GM19035 (cell line): ENCODE data around the gene NPLOC4.

Experiments used
- ATAC-seq: cut with Tn5 transposase; IDR thresholded peaks from one replicate; pipeline ENCODE4 v1.9.1; 2021; ENCODE audit not compliant: unreplicated experiment

Gene NPLOC4

DNA sequence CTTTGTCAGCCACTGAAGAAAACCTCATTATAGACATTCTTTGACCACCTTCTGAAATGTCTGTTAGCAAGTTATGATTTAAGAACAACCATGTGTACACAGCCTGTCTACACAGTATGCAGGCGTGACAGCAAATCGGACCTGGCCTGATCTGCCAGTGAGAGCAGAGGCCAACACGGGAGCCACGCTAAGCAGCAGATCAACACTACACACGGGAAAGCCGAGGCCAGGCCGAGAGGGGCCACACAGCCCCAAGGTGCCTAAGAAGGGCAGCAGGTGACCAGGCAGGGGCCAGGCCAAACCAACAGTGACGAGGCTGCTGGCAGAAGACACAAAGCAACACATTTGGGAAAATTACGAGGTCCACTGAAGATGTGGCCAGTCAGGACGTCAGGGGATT, 68.5 kb downstream of the NPLOC4 start:
- no peak for ATAC-seq

DNA sequence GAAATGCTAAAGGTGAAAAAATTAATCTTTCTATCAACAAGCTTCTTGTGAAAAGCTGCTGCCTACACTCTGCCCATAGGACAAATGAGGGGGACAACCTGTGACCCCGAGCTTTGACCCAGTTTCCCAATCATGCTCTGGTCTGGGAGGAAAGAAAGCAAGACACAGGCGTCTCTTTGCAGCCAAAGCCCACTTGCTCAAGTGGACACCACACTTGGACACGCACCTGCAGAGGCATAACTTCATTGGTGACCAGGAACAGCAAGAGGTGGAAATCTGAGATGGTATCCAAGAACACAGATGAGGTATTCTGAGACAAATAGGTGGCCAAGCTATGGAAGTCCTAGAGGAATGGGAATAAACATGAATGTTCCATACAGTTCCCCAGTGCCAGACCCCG, 69.7 kb downstream of the NPLOC4 start:
- no peak for ATAC-seq

DNA sequence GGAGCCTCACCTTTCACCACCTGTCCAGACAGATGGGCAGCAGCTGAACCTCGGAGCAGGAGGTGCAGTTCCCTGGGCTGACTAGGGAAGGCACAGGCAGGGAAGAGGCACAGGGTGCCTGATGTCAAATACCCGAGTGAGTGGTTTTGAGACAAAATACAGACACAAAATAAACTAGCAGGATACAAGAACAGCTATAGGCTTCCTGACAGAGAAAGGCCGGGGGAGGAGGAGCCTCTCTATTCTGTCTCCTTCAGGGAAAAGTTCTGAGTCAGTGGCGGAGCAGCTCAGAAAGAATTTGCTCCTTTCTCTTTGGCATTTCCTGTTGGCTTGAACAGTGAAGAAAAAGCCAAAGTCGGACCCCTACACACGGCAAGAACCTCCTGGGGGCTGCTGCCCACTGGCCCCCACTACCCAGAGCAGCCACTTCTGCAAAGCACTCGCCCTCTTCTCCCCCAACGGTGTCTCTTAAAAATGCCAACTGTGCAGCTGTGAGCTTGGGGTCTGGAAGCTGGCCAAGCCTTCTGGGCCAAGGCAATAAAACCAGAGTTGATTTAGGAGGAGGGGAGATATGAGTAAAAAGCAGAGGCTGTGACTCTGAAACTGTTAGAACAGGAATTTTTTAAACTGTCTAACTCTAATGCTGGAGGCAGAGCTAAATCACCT, 70.3 kb downstream of the NPLOC4 start:
- no peak for ATAC-seq

DNA sequence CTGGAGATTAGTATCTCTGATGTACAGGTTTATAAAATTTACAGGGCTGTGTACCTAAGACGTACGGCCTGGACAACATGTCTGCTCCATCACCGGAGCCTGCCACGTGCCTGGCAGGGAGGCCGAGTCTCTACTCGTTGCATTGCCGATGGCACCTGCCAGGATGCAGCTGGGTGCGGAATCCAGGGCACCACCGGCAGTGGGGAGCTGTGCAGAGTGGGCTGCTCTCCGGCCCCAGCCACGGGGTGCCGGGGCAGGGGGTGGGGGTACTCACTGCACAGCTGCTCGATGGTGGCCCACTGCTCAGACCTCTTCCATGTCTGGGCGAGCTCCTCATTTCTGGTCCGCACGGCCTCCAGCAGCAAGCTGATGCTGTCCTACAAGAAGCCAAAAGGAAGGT, 71.7 kb downstream of the NPLOC4 start:
- no peak for ATAC-seq

DNA sequence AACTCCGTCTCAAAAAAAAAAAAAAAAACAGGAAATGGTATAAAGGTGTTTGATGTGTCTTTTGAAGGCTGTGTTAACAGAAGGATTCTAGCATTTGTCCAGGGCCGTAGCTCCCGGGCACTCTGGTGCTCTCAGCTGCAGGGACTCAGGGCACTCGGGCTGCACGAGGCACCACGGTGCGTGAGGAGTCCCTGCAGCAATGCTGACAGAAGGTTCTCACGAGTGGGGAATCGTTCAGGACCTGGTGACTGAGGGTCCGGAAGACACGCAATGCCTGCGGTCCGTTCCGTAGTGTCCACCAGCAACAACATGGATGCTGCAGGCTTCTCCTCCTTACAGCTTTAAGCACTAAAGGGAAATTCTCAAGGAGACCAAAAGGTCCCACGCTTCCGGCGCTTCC, 72.1 kb downstream of the NPLOC4 start:
- ATAC-seq: no peak

DNA sequence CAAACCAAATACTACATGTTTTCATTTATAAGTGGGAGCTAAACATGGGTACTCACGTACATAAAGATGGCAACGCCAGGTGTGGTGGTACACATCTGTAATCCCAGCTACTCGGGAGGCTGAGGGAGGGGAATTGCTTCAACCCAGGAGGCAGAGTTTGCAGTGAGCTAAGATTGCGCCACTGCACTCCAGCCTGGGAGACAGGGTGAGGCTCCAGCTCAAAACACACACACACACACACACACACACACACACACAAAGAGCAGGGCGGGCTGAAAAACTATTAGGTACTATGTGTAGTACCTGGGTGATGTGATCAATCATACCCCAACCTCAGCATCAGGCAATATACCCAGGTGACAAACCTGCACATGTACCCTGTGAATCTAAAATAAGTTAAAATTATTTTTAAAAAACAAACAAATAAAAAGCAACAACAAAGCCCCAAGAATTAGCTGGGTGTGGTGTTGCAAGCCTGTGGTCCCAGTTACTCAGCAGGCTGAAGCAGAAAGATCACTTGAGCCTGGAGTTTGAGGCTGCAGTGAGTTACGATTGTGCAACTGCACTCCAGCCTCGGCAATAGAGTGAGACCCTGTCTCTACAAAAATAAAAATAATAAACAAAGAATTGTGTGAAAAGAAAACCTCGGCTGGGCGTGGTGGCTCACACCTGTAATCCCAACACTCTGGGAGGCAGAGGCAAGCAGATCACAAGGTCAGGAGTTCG, 72.9 kb downstream of the NPLOC4 start:
- no peak for ATAC-seq

DNA sequence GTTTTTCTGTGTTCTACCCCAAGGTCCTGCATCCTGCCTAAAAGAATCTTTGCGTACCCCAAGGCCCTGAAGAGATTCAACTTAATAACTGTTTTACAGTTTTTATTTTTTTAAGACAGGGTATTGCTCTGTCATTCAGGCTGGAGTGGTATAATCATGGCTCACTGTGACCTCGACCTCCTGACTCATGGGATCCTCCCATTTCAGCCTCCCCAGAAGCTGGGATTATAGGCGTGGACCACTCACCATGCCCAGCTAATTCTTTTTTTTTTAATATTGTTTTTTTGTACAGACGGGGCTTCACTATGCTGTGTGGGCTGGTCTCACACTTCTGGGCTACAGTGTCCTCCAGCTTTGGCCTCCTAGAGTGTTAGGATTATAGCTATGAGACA, 75.4 kb downstream of the NPLOC4 start:
- ATAC-seq: no peak

DNA sequence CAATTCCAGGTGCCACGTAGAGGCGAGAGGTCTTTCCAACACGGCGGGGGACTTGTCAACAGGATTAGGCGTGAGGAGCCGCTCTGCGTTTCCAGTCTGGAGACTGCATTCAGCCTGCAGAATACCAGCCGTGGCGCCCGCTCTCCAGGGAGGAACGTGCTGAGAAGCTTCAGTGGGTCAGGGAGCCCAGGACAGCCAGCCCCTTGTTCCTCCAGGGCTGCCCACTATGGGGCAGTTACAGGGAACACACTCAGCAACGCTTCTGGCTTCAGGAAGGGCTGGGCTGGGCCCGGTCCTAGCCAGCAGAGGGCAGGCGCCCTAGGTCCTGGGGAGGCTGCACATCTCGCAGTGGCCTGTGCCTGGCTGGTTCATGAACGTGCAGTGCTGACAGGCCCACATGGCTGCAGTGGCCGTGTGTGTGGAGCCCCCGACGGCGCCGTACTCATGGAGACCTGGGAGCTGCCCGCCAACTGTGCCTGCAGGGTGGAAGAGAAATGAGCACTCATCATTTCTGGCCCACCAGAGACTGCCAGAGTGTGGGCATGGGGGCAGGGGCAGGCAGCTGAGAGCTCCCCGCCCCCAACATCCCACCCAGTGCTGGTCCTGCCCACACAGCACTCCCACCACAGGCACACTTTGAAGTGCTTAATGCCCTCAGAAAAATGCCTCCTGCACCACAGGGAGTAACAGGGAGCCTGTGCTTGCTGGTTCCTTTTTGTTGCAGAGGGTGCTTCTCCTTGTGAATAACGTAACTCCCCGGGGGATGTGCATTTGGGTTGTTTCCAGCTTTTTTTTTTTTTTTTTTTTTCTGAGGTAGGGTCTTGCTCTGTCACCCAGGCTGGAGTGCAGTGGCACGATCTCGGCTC, 77.7 kb downstream of the NPLOC4 start:
- ATAC-seq: no peak

DNA sequence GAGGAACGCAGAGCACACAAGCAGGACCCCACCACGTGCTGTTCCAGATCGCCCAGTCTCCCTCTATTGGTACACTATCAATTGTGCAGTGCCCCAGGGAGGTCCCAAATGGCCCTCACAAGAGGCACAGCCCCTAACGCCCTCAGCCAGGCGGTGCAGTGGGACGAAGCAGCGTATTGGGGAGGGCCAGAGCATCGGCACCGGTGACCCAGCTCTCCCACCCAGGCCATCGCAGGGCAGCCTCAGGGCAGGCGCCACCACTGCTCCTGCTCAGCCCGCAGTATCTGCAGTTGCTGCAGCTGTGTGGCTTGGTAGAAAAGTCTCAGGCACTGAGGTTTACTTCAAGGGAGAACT, 78.8 kb downstream of the NPLOC4 start:
- ATAC-seq: no peak

DNA sequence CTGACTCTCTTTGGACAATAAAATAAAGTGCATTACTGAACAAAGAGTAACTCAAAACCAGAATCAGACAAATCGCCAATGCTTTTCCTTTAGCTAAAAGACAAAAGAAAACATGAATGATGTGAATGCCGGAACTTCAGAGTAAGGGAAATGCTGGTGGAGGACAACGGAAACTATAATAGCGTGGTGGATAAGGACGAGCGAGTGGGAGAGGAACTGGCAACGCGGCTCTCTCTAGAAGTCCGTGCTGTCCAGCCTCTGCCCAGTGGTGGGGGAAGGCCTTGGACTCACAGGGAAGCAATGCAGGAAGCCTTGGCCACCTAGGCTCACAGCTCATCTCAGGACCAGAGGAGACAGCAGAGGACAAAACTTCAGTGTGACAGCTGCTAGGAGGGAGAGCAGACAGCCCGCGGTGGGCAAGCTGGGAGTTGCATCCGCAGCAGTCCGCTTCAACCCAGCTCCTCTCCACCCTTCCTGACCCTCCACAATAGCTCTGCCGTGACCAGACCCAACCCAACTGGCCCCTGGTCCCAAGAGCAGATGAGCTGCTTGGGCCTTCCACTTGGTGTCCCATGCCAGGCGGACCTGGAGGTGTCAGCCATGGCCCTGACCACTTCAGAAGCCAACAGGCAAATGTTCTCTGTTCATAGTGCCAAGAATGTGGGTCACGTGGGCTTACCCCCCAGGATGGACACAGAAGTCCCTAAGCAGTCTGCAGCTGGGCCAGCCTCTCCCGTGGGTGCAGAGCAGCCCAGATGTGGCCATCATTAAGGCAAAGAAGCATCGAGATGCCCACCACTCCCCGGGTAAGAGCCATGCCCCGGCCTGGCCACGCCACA, 79.4 kb downstream of the NPLOC4 start:
- no peak for ATAC-seq

DNA sequence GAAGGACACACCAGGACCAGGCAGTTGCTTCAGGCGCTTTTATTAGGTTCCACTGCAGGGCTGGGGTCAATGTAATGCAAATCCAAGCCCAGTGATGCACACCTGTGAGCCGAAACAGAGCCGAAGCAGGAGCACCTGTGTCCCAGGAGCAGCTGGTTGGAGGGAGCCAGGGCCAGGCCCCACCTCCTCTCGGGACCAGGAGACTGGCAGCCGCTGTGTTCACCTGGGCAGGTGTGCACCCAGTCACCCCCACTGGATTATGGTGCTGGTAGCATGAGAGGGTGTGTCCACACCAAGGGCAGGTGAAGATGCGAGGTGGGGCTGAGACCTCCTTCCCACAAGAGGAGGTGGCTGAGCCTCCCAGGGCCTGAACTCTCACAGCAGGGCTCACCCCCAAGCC, 80.0 kb downstream of the NPLOC4 start:
- ATAC-seq: no peak

DNA sequence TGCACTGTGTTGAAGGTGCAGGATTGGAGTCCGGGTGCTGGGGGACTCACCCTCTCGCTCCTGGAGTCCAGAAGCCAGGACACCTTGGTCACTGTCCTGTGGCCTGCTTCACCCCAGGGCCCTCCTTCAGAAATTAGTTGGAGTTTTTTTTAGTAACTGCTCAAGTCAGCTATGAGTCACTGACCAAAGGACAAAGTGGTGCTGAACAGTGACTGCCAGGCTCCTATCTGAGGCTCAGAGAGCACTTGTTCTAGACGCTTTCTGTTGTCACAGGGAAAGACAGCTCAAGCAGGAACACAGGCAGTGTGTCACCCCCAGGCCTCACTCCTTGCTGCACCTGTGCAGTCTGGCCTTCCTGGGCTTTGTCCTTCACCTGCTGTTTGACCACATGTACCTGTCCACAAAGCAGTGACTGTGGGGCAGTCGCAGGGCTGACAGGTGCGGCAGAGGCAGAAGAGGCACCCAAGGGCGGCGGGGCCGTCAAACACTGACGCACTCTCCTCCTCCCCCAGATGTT, 80.7 kb downstream of the NPLOC4 start:
- ATAC-seq: no peak

DNA sequence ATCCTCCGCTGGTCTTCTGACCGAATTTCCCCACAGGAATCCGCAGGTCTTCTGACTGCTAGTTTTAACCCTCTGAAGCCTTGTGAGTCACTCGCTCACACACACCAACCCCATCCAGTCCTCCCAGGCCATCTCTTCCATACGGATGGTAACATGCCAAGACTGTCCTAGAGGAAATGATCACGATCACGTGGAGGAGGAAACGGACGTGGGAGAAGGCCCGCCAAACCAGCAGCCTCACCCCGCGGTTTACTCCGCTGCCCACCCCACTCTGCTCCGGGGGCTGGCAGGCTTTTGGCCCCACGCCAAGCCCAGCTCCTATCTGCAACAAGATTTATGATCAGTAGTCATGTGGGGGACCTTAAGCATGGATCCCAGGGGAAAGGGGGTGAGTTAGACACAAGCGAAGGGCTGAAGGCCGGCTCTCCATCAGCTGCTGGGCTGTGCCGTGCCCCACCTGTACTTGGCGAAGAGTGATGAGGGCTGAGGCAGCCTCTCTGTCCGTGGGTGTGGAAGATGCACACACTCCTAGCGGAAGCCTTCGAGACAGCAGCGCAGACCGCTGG, 83.2 kb downstream of the NPLOC4 start:
- no peak for ATAC-seq

DNA sequence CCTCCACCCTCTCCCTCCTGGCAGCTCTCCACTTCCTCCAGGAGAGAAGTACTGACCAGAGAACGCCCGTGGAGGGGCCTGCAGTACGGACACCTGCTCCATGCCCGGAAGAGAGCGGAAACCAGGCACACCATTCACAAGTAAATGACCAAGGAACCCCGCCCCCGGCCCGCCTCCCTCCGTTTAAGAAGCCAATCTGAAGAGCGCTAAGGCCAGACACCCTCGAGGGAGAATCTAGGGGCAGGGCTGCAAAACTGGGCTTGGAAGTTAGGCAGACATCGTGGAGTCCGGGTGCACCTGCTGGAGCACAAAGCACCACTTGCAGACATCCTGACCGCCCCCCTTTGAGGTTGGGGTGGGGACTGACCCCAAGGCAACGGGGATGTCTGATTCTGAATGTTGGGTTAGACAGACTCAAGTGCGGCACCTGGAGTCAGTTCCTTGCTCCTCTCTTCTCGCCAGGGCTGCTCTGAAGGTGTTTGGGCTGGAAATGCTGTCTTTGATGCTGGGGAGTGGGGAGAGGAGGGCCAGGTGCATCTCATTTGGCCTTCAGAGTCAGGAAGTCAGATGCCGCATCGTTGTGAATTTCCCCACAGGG, 83.8 kb downstream of the NPLOC4 start:
- peak; percentile 38 for ATAC-seq

DNA sequence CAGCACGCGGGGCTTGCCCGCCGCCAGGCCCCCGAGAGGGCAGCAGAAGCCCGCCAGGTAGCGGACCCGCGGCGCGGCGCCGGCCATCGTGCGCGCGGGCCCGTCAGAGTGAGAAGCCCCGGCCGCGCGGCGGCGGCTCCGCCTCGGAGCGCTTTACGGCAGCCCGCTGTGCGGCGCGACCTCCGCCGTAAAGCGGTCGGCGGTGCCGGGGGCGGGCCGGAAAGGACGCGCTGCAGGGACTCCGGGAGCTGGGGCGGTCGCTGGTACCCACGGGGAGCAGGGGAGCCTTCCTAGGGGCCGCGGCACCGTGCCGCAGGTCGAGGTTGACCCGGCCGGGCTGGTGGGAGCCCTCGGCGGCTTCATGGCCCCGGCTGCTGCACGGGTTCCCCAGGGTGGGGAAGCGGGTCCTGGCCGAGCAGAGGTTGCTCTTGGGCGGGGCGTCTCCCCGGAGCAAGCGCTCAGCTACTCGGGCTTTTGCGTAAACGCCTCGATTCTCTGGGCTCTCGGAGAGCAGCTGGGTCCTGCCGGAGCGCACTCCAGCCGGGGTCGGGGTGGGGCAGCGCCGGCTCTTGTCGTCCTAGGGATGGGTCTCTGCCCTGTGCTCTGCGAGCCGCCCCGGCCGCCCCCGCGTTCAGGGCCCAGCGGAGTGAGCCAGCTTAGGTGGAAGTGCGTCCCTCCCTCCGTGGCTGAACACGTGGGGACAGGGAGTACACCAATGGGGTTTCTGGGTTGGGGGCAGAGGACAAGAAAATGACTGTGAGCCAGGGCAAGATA, 84.5 kb downstream of the NPLOC4 start, which contains the start of gene FAAP100:
Gene FAAP100 (minus strand): TSS at position 110 of the 774 bp plus-strand sequence. CDS start 23 bp downstream, at position 87.
- ATAC-seq: peak; percentile 52

DNA sequence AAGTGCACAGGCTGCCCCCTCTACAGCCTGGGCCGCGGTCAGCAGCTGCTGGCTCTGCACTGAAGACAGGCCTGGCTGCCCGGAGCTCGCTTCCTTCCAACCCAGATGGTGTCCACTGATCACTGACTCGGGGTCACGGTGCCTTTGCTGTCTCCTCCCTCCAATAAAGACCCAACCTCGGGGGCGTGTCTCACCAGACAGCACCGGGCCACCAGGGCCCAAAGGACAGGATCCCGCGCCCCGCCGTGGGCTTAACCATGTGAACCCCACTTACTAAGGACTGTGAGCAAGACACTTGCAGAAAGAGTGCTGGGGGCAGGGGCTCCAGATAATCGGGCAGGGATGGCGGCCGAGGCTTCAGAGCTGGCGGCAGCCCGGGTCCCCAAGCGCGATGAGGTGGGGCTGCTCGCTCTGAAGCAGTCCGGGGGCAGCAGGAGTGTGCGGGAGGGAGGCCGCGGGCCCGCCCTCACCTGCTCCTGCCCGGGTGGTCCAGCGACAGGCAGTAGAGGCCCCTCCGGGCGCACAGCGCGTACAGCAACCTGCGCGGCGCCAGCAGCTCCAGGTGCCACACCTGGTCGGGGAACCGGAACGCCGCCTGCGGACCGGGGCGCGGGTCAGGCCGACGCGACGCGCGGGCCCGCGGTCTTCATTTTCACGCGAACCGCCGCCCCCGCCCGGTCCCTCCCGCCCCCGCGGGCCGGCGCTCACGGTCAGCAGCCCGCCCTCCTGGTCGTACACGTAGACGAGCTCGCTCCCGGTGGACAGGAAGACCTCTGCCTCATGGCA, 85.3 kb downstream of the NPLOC4 start:
- ATAC-seq: no peak

DNA sequence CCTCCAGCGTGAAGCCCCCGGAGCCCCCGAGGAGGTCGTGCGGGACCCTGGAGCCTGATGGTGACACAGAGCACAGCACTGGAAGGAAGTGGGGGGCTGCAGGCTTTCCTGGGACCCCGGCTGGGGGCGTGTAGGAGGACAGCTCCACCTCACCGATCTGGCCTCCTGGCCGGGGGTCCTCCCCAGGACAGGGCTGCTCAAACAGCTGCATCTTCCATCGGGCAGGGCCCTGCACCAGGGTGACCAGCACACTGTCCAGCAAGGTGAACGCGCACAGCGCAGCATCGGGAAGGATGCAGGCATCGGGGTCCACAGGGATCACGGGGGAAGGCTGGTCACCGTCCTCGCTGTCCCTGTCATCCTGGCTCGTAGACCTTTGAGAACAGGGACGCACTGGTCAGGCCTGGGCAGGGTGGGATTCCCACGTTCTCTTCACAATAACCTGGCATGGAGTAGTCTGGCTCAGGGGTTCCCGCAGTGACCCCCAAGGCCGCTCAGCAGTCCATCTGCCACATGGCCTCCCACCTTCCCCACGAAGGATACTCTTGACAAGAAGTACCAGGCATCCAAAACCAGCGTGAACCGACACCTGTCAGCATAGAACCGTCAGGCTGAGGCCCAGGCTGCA, 86.0 kb downstream of the NPLOC4 start:
- ATAC-seq: no peak

DNA sequence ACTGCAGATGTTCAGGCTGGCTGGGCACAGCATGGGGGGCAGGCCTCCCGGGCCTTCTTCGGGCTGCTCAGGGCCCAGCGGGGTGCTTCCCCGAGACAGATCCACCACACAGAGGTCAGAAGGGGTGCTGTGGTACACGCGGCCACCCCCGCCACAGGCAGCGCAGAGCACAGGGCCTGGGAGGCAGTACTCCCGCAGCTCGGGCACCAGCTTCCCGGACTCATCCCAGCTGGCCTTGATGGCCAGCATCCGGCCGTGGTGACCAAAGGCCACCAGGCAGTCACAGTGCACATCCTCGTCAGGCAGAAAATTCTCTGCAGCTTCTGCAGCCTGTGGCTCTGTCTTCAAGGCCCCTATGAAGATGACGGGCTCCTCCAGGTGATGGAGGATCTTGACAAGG, 86.6 kb downstream of the NPLOC4 start:
- ATAC-seq: no peak
